Lung (tissue), 12 donors: ENCODE results near the gene SQOR. TPM values are rescaled to one million over a fixed set of nuclear protein-coding genes. Genes with fewer than 3 reads are reported as not detected.

Experiments used
- ATAC-seq: fragments of 200-7000 bp; cut with Tn5 transposase; one replicate; pipeline ENCODE4 v1.9.1; 2020; ENCODE audit warnings: moderate number of reproducible peaks; ENCODE audit not compliant: insufficient read depth, low FRiP score
- DNase-seq, 3 donors: peaks; one replicate each; pipeline ENCODE4 v3.0.0-alpha.2; 2013 to 2017
- H3K27ac ChIP-seq, 2 donors: one replicate each; pipeline ENCODE4 v1.5.1; 2013; ENCODE audit warnings: mild to moderate bottlenecking in 2 of 2, moderate library complexity in 2 of 2, control low read depth in 1 of 2, inconsistent platforms in 1 of 2, low read depth in 1 of 2, low read length in 1 of 2
- H3K27me3 ChIP-seq, 3 donors: one replicate each; pipeline ENCODE4 v1.5.1; 2013; ENCODE audit warnings: low read length in 2 of 3; ENCODE audit not compliant: control insufficient read depth in 3 of 3, insufficient read depth in 3 of 3
- H3K36me3 ChIP-seq, 4 donors: one replicate each; pipeline ENCODE4 v1.5.1; 2013; ENCODE audit warnings: low read length in 4 of 4, mild to moderate bottlenecking in 1 of 4, moderate library complexity in 1 of 4; ENCODE audit not compliant: control insufficient read depth in 4 of 4, insufficient read depth in 4 of 4
- H3K4me1 ChIP-seq, 5 donors: one replicate each; pipeline ENCODE4 v1.5.1; 2013; ENCODE audit warnings: low read length in 5 of 5, mild to moderate bottlenecking in 2 of 5, moderate library complexity in 1 of 5; ENCODE audit not compliant: control insufficient read depth in 5 of 5, insufficient read depth in 5 of 5
- H3K4me3 ChIP-seq: one replicate; pipeline ENCODE4 v1.5.1; 2013; ENCODE audit warnings: mild to moderate bottlenecking, control low read depth, moderate library complexity
- H3K9ac ChIP-seq, 2 donors: one replicate each; pipeline ENCODE4 v1.5.1; 2013; ENCODE audit warnings: low read length in 2 of 2, control low read depth in 1 of 2; ENCODE audit not compliant: insufficient read depth in 1 of 2
- H3K9me3 ChIP-seq, 4 donors: one replicate each; pipeline ENCODE4 v1.5.1; 2013; ENCODE audit warnings: low read length in 3 of 4, mild to moderate bottlenecking in 1 of 4, moderate library complexity in 1 of 4; ENCODE audit not compliant: control insufficient read depth in 4 of 4, insufficient read depth in 3 of 4
- WGBS, 2 donors: extraction: QIAGEN DNeasy Blood & Tissue Kit; methylation state at CpG; one replicate each; pipeline ENCODE4 v1.1.7; 2013; 5-methylcytosine and 5-hydroxymethylcytosine counted together
- polyA plus RNA-seq, 2 donors: library from polyadenylated mRNA; stranded (reverse); fragments of 200-250 nt; gene quantifications; one replicate each; pipeline ENCODE4 v1.2.1, GENCODE V29; 2013
- total RNA-seq, 2 donors: library from RNA; depleted of rRNA in 1 of 2; stranded (reverse); fragments of >200 nt in 1 of 2; gene quantifications; one replicate each; pipeline ENCODE4 v1.2.1, GENCODE V29; 2014 to 2021
- TF ChIP-seq, protein P1 (sequence below): IDR thresholded peaks from 2 replicates; pipeline ENCODE4 v1.5.1; 2012; ENCODE audit warnings: mild to moderate bottlenecking; ENCODE audit errors: control extremely low read depth, extremely low read depth
- donor health status: control.
- donor health status: control.
- donor health status: Bipolar disorder and iron deficiency.
- donor health status: healthy.
- donor health status: DM: yes; HTN: yes; CAD: no.

Gene SQOR
- total and polyA plus RNA-seq, 4 donors = 53.9 to 157 (median 99.3) TPM

DNA sequence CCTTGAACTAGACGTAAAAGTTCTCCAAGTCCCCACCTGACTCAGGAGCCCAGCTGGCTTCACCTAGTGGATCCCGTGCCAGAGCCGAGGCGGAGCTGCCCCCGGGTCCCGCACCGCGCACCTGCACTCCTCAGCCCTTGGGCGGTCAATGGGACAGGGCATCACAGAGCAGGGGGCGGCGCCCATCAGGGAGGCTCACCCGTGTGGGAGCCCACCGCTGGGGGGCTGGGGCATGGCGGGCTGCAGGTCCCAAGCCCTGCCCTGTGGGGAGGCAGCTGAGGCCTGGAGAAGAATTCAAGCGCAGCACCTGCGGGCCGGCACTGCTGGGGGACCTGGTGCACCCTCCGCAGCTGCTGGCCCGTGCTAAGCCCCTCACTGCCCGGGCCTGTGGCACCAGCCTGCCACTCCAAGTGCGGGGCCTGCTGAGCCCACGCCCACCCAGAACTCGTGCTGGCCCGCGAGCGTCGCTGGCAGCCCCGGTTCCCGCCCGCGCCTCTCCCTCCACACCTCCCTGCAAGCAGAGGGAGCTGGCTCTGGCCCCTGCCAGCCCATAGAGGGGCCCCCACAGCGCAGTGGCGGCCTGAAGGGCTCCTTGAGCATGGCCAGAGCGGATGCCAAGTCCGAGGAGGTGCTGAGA, 16.2 kb downstream of the SQOR start:
- no peak overlapping the region for H3K9ac ChIP-seq
- H3K36me3 ChIP-seq = peaks cover 0 to 7% (median 0%) of the 10 kb centered on the region in 4 donors
- no peaks in the 10 kb centered on the region for H3K27me3 ChIP-seq
- no peak for ATAC-seq
- DNase-seq = no peak
- H3K4me1 ChIP-seq = peaks cover 0 to 17% (median 0%) of the 10 kb centered on the region in 5 donors
- peaks cover 0 to 2% (median 0%) of the 10 kb centered on the region in 4 donors for H3K9me3 ChIP-seq
- H3K27ac ChIP-seq = no peak overlapping the region
- no peak overlapping the region for H3K4me3 ChIP-seq
- 98% methylated on average over 30 to 35 of the region's 35 CpGs for WGBS, 2 donors
- TF ChIP-seq, protein P1, sequence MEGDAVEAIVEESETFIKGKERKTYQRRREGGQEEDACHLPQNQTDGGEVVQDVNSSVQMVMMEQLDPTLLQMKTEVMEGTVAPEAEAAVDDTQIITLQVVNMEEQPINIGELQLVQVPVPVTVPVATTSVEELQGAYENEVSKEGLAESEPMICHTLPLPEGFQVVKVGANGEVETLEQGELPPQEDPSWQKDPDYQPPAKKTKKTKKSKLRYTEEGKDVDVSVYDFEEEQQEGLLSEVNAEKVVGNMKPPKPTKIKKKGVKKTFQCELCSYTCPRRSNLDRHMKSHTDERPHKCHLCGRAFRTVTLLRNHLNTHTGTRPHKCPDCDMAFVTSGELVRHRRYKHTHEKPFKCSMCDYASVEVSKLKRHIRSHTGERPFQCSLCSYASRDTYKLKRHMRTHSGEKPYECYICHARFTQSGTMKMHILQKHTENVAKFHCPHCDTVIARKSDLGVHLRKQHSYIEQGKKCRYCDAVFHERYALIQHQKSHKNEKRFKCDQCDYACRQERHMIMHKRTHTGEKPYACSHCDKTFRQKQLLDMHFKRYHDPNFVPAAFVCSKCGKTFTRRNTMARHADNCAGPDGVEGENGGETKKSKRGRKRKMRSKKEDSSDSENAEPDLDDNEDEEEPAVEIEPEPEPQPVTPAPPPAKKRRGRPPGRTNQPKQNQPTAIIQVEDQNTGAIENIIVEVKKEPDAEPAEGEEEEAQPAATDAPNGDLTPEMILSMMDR = no peak

DNA sequence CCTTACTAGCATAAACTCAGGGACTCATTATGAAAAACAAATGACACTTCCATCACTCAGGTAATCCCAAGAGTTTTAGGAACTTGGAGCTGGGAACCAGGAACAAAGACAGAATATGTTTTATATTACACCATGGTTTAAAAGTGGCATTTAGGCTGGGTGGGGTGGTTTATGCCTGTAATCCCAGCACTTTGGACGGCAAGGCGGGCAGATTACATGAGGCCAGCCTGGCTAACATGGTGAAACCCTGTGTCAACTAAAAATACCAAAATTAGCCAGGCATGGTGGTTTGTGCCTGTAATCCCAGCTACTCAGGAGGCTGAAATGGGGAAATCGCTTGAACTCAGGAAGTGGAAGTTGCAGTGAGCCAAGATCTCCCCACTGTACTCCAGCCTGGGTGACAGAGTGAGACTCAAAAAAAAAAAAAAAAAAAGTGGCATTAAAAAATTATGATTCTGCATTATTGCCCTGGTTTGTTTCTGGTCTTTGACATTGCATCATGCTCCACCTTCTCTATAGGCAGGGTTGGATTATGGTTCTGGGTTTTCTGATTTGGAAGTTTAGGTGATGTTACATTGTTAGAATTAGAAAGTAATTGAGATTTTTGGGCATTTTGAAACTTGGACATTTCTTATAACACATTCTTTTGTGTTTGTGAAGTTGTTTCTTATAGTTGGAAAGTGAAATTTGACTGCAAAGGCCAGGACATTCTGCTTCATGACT, 19.0 kb downstream of the SQOR start:
- no peak overlapping the region for H3K4me3 ChIP-seq
- ATAC-seq = no peak
- TF ChIP-seq, protein P1 = no peak
- H3K36me3 ChIP-seq = peaks cover 0 to 7% (median 0%) of the 10 kb centered on the region in 4 donors
- whole genome bisulfite sequencing, 2 donors = 27 to 48% methylated on average over 3 of the region's 3 CpGs
- H3K9me3 ChIP-seq = peaks cover 0 to 2% (median 0%) of the 10 kb centered on the region in 4 donors
- no peak for DNase-seq
- H3K27me3 ChIP-seq = no peaks in the 10 kb centered on the region
- H3K27ac ChIP-seq = peak overlapping the region in 1 of 2 donors; percentile 70
- peaks cover 0 to 19% (median 0%) of the 10 kb centered on the region in 5 donors for H3K4me1 ChIP-seq
- H3K9ac ChIP-seq = no peak overlapping the region

DNA sequence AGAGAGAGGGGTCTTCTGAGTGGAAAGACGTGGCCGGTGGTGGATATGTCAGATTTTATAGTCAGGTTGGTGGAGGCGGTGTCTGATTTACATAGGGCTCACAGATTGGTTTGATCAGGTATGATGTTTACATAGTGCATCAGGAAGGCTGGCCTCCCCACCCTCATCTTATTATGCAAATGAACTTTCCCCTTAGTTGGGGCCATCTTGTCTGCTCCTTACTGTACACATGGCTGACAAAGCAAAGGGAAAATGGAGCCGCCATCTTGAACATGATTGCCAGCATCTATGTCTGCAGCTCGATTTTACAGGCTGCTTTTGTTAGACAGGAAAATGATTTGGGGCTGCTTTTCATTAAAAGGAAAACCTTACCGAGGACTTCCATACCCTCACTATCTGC, 19.9 kb downstream of the SQOR start:
- 95 to 97% methylated on average over 6 of the region's 6 CpGs for WGBS, 2 donors
- Histone ChIP-seq H3K36me3 (peaks cover 0 to 10% (median 0%) of the 10 kb centered on the region in 4 donors), H3K9ac (no peak overlapping the region), H3K27ac (no peak overlapping the region), H3K4me1 (peaks cover 0 to 22% (median 0%) of the 10 kb centered on the region in 5 donors), H3K4me3 (no peak overlapping the region), H3K27me3 (no peaks in the 10 kb centered on the region), H3K9me3 (peaks cover 0 to 2% (median 0%) of the 10 kb centered on the region in 4 donors)
- DNase-seq = no peak
- ATAC-seq = no peak
- TF ChIP-seq, protein P1 = no peak
